ENCODE measurements around the gene CCL24.
"Not testable (repeated sequence)": the region's sequence is repeated elsewhere in the genome, so short reads cannot be mapped to it uniquely, and the experiment has no call there.

Gene CCL24

DNA sequence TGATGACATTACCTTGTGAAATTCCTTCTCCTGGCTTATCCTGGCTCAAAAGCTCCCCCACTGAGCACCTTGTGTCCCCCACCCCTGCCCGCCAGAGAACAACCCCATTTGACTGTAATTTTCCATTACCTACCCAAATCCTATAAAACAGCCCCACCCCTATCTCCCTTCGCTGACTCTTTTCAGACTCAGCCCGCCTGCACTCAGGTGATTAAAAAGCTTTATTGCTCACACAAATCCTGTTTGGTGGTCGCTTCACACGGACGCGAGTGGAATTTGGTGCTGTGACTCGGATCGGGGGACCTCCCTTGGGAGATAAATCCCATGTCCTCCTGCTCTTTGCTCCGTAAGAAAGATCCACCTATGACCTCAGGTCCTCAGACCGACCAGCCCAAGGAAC, 34.6 kb downstream of the CCL24 start:
- DNase-seq, result not testable (repeated sequence)

DNA sequence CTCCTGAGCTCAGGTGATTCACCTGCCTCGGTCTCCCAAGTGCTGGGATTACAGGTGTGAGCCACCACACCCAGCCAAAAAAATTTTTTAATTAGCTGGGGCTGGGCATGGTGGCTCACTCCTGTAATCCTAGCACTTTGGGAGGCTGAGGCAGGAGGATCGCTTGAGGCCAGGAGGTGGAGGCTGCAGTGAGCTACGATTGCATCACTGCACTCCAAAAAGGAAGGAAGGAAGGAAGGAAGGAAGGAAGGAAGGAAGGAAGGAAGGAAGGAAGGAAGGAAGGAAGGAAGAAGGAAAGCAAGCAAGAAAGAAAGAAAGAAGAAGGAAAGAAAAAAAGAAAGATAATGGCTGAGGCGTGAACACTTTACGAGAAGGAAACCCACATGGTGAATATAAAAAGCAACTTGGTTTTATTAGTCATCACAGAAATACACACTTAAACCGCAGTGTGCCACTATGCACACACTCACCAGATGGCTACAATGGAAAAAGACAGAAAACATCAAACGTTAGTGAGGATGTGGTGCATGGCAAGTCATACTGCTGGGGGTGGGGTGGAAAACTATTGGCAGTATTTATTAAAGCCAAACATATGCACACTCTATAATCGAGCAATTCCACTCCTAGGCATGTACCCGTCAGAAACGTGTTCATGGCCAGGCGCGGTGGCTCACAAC, 37.2 kb downstream of the CCL24 start:
- DNase-seq, result no peak

DNA sequence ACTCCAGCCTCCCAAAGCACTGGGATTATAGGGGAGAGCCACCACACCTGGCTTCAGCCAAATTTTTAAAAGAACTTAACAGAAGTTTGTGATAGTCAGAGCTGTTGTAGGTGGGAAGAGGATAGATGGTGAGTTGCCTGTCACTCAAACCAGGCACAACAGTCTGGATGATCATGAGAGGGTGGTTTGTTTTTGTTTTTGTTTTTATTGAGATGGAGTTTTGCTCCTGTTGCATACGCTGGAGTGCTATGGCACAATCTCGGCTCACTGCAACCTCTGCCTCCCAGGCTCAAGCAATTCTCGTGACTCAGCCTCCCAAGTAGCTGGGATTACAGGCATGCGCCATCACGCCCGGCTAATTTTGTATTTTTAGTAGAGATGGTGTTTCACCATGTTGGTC, 39.6 kb downstream of the CCL24 start:
- DNase-seq, result not testable (repeated sequence)

DNA sequence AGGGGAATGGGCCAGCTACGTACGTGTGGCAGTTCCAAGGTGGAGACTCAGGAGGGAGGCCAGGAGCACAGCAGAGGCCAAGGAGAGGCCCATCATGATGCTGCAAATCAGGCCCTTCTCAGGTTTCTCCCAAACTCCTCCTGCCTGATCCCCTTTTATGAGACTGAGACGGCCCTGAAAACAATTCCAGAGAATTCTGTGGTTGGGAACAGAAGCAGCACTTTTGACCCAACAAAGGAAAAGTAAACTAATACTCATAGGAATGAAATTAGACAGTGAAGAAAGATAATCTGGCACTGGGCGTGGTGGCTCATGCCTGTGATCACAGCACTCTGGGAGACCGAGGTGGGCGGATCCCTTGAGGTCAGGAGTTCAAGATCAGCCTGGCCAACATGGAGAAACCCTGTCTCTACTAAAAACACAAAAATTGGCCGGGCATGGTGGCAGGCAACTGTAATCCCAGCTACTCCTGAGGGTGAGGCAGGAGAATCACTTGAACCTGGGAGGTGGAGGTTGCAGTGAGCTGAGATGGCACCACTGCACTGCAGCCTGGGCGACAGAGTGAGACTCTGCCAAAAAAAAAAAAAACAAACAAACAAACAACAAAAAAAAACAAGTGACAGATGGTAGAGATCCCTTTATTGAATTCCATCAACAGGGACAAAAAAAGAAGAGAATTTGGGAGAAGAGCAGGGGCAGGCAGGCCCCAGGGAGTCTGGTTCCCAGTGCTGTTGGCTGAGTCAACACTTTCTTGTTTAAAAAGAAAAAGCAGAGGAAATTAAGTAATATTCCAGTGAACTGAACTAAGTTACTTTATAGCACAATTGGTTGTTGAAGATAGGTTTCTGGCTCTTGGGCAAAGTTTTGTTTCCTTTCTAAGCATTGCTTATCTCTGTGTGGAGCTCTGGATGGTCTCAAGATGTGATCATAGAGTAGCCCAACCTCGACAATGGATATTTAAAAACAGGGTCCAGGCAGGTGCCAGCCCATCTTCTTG, 41.2 kb downstream of the CCL24 start, which contains the start of gene CCL26:
CCL26 (minus strand) TSS at position 131 of the 997 bp plus-strand sequence; CDS start at position 96, 35 bp downstream.
- no peak for DNase-seq

DNA sequence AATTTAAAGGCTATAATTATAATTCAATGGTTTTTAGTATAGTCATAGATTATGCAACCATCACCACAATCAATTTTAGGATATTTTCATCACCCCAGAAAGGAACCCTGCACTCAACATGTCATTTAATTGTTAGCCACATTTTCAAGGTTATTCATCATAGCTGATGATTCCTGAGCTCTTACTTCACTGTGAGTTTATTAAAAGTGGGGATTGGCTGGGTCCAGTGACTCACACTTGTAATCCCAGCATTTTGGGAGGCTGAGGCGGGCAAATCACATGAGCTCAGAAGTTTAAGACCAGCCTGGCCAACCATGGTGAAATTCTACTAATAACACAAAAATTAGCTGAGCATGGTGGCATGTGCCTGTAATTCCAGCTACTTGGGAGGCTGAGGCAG, 42.4 kb downstream of the CCL24 start:
- no peak for DNase-seq

DNA sequence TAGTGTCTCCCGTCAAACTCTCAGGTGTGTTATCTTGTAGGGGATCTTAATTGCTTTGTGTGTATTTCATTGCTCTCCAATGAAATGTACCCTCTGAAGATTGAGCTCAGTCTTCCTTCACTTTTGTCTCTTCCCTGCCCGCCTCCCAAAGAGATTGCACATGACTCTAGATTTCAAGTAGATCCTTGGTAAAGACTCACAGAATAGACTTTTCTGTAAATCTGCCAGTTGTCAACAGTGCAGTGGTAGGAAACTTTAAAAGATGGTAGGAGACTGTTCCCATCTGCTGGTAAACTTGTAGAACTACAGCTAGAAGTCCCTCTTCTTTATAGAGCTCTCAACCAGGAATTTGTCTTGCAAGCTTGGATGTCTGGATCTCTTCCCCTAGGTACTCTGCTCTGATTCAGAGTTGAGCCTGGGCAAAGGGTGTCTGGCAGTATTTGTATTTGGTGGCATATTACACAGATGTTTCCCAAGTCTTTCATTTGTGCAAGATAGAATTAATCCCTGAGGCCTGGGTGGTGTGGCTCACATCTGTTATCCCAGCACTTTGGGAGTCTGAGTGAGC, 51.2 kb downstream of the CCL24 start:
- DNase-seq, result peak; percentile 22 to 49

DNA sequence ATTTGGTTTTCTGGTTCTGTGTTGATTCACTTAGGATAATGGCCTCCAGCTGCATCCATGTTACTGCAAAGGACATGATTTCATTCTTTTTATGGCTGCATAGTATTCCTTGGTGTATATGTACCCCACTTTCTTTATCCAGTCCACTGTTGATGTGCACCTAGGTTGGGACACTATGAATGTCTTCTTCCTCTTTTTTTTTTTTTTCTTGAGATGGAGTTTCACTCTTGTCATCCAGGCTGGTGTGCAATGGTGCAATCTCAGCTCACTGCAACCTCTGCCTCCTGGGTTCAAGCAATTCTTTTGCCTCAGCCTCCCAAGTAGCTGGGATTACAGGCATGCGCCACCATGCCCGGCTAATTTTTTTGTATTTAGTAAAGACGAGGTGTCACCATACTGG, 51.8 kb downstream of the CCL24 start:
- DNase-seq, result not testable (repeated sequence)

Measured in SHP77 (cell line).